Mucosa of rectum (tissue), 2 donors: Measurements from ENCODE around the gene DDC.

Experiments
- H3K27ac ChIP-seq, 2 donors: one replicate each; pipeline ENCODE4 v1.7.0; 2013; ENCODE audit warnings: inconsistent platforms in 2 of 2, low read depth in 2 of 2, low read length in 2 of 2
- H3K27me3 ChIP-seq, 2 donors: one replicate each; pipeline ENCODE4 v1.7.0; 2013; ENCODE audit warnings: low read length in 2 of 2; ENCODE audit not compliant: control insufficient read depth in 2 of 2, insufficient read depth in 2 of 2
- H3K36me3 ChIP-seq, 2 donors: one replicate each; pipeline ENCODE4 v1.7.0; 2013; ENCODE audit warnings: low read length in 2 of 2; ENCODE audit not compliant: control insufficient read depth in 2 of 2, insufficient read depth in 2 of 2
- H3K4me1 ChIP-seq, 2 donors: one replicate each; pipeline ENCODE4 v1.7.0; 2013; ENCODE audit warnings: low read length in 2 of 2, mild to moderate bottlenecking in 1 of 2; ENCODE audit not compliant: control insufficient read depth in 2 of 2, insufficient read depth in 2 of 2
- H3K4me3 ChIP-seq, 2 donors: one replicate each; pipeline ENCODE4 v1.7.0; 2013; ENCODE audit warnings: low read length in 2 of 2
- H3K9ac ChIP-seq, 2 donors: one replicate each; pipeline ENCODE4 v1.7.0; 2013; ENCODE audit warnings: low read length in 2 of 2, low read depth in 1 of 2, mild to moderate bottlenecking in 1 of 2
- H3K9me3 ChIP-seq, 2 donors: one replicate each; pipeline ENCODE4 v1.7.0; 2013; ENCODE audit warnings: low read length in 2 of 2; ENCODE audit not compliant: control insufficient read depth in 2 of 2
- donor health status: healthy.
- donor health status: Normal muscosa, but diverticular disease.

Gene DDC

DNA sequence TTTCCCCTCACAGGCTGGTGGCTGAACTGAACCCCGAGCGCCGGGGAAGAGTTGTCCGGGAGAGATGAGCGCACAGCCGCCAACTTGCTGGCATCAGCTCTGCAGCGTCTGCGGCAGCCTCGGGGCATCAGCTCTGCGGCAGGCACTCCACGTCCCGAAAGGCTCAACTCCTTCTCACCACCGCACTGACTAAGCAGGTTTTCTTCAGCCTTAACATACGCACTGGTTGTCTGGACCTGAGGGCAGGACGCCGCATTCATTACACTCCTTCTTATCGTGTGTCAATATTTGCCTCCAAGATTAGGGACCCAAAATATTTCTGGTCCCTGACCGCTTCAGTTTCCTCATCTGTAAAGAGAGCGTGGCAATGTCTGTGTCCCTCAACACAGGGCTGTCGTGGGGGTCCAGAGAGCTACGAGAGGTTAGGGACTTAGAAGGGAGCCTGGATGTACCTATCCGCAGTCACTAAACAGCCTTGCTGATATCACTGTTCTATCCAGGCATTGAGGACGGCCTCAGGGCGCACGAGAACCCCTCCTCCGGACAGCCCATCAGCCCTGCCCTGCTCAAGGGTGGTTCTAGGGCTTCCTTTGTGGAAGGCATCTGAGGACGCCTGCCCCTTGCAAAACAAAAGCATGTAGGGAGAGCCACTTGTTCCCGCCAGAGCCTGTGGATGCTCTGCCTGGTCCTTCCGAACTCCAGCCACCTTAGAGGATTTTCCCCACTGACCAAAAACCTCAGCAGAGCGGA is 72.3 kb downstream of the DDC start:
- Histone ChIP-seq H3K9me3 (no peaks in the 10 kb centered on the region), H3K27ac (no peak overlapping the region), H3K27me3 (no peaks in the 10 kb centered on the region), H3K9ac (no peak overlapping the region), H3K4me1 (peaks cover 10 to 11% of the 10 kb centered on the region in 2 donors), H3K4me3 (no peak overlapping the region), H3K36me3 (peaks cover 0 to 2% of the 10 kb centered on the region in 2 donors)

DNA sequence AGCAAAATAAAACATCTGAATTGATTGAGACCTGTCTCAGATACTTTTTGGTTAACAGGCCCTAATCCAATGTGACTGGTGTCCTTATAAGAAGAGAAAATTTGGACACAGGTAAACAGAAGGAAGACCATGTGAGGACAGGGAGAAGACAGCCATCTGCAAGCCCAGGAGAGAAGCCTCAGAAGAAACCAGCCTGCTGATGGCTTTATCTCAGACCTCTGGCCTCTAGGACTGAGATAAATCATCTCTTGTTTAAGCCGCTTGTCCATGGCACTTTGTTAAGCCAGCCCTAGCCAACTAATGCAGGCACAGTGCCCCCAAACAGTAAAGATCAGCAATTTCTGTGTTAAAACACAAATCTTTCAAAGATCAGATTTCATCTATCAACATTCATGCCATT is 73.3 kb downstream of the DDC start:
- H3K27ac ChIP-seq = no peak overlapping the region
- no peak overlapping the region for H3K4me3 ChIP-seq
- H3K9ac ChIP-seq = no peak overlapping the region
- H3K4me1 ChIP-seq = peaks cover 4 to 7% of the 10 kb centered on the region in 2 donors
- peaks cover 0 to 2% of the 10 kb centered on the region in 2 donors for H3K36me3 ChIP-seq
- H3K27me3 ChIP-seq = no peaks in the 10 kb centered on the region
- no peaks in the 10 kb centered on the region for H3K9me3 ChIP-seq

GRCh38 chr7:50491209-50491608 is 74.0 kb downstream of the DDC start:
- Histone ChIP-seq H3K27me3 (no peaks in the 10 kb centered on the region), H3K27ac (no peak overlapping the region), H3K36me3 (peaks cover 0 to 2% of the 10 kb centered on the region in 2 donors), H3K9me3 (no peaks in the 10 kb centered on the region), H3K4me1 (peaks cover 0 to under 1% of the 10 kb centered on the region in 2 donors), H3K9ac (no peak overlapping the region), H3K4me3 (no peak overlapping the region)

- Histone ChIP-seq H3K9me3 (no peaks in the 10 kb centered on the region), H3K27me3 (no peaks in the 10 kb centered on the region), H3K36me3 (peaks cover 0 to 2% of the 10 kb centered on the region in 2 donors), H3K9ac (no peak overlapping the region), H3K4me1 (no peaks in the 10 kb centered on the region), H3K27ac (no peak overlapping the region), H3K4me3 (no peak overlapping the region)
Observed at GRCh38 chr7:50488379-50488778, 76.8 kb downstream of the DDC start.

DNA sequence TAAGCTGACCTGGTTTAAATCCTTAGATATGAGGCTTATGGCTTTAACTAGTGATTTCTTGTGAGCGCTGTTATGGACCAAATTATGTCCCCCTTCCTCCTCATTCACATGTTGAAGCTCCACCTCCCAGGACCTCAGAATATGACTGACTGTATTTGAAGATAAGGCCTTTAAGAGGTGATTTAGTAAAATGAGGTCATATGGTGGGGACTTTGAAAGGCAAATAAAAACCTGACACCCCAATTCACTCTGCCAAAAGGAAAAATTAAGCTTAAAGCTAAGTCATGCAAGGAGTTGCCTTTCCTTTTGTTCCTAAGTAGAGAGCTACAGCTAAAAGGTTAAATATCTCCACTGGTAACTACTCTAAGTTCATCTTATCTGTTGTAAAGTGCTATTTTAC is 78.7 kb downstream of the DDC start:
- Histone ChIP-seq H3K4me1 (no peaks in the 10 kb centered on the region), H3K36me3 (no peaks in the 10 kb centered on the region), H3K9me3 (no peaks in the 10 kb centered on the region), H3K4me3 (no peak overlapping the region), H3K27ac (no peak overlapping the region), H3K9ac (no peak overlapping the region), H3K27me3 (no peaks in the 10 kb centered on the region)

DNA sequence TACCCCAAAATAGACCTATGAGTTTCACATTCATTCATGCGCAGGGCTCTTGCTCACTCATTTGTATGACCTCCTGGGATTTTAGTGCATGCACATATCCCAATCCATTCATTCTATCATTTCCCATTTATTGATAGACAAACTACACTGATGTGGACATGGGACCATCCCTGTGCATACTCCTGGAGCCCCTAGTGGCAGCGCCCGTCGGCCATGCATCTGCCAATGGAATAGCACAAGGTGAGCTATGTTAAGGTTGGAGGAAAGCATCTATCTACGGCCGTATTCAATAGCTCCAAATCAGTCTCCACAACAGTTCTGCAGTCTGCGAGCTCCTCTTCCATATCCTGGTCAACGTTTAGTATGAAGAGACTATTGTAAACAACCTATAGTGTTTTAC is 83.3 kb downstream of the DDC start:
- Histone ChIP-seq H3K9ac (no peak overlapping the region), H3K27me3 (no peaks in the 10 kb centered on the region), H3K9me3 (no peaks in the 10 kb centered on the region), H3K36me3 (no peaks in the 10 kb centered on the region), H3K4me1 (no peaks in the 10 kb centered on the region), H3K4me3 (no peak overlapping the region), H3K27ac (no peak overlapping the region)

DNA sequence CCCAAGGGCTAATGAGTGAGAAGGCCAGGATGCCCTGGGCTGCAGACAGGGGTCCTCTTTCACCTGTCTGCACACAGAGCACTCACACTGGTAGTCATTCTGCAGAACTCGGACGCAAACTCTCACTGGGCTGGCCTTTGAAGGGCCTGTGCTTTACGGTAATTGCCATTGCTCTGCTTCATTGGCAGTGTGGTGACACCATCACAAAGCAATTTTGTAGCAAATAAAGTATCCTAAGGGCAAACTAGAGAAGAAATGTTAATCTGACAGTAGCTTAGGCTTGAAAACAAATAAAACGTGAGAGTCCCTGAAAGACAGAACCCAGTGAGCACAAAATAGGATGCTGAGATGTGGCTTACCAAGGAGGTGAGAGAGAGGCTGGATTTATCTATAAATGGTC is 84.4 kb downstream of the DDC start:
- no peak overlapping the region for H3K27ac ChIP-seq
- no peaks in the 10 kb centered on the region for H3K4me1 ChIP-seq
- H3K27me3 ChIP-seq = no peaks in the 10 kb centered on the region

DNA sequence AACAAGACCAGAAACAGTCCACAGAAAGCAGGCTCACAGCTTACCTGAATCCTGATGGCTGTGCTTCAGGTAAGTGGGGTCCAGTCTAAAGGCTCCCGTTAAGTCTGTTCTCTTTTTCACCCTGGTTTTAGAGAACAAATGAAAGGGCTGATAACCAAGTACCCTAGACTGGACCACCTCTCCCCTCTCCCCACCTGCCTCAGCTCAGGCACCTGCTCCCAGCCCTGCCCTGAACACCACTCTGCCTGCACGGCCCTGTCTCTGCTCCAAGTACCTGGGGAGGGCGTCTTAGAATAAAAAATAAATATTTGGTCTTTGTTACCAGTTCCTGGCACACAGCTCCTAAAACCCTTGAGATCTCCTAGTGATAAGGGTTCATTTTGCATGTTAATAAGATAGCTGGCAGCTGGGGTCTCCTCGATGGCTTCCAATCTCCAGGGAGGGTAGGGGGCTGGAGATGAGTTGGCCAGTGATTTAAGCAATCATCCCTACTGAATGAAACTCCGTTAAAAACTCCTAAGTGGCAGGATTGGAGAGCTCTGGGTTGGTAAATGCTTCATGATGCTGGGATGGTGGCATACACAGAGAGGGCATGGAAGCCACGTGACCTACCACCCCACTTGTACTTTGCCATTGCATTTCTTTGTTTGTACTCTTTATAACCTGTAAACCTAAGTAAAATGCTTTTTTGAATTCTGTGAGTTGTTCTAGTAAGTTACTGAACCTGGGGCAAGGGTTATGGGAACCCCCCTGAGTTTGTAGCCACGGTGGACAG is 85.3 kb downstream of the DDC start:
- no peaks in the 10 kb centered on the region for H3K4me1 ChIP-seq
- no peak overlapping the region for H3K27ac ChIP-seq
- H3K36me3 ChIP-seq = no peaks in the 10 kb centered on the region
- H3K9me3 ChIP-seq = no peaks in the 10 kb centered on the region
- no peak overlapping the region for H3K4me3 ChIP-seq
- no peaks in the 10 kb centered on the region for H3K27me3 ChIP-seq
- no peak overlapping the region for H3K9ac ChIP-seq

More for the DNA sequence above, 84.4 kb downstream of the DDC start:
- Histone ChIP-seq H3K36me3 (no peaks in the 10 kb centered on the region), H3K9ac (no peak overlapping the region), H3K4me3 (no peak overlapping the region), H3K9me3 (no peaks in the 10 kb centered on the region)

- Histone ChIP-seq H3K27ac (no peak overlapping the region), H3K36me3 (no peaks in the 10 kb centered on the region), H3K9ac (no peak overlapping the region), H3K4me3 (no peak overlapping the region), H3K27me3 (no peaks in the 10 kb centered on the region), H3K4me1 (no peaks in the 10 kb centered on the region), H3K9me3 (no peaks in the 10 kb centered on the region)
Observed at GRCh38 chr7:50477640-50478039, 87.6 kb downstream of the DDC start.

DNA sequence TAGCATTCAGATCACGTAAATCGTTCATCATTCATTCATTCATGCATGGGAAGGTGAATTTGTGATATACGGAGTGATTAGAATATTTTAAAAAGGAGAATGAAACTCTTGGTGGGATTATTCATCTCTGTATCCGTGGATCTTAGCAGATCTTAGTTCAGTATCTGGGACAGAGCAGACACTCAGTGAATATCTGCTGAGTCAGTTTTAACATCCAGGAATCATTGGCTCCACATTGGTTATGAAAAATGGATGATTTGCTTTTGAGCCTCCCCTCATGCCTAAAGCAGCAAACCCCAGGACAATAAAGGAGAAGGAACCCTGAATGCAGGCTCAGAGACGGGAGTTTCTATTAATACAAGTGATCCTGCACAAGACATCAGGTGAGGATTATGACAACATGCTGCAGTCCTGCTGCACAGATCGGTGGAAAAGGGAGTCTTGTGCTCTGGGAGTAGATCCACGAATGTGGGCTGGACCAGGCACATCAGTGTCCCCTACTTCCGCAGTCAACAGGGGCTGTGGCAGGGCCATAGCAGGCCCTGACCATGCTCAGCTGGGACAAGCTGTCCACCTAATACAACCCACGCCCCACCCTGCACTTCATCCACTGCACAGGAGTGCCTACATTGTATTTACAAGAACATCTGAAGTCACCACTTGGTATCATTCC is 88.1 kb downstream of the DDC start:
- Histone ChIP-seq H3K27ac (no peak overlapping the region), H3K4me1 (no peaks in the 10 kb centered on the region), H3K36me3 (no peaks in the 10 kb centered on the region), H3K27me3 (no peaks in the 10 kb centered on the region), H3K4me3 (no peak overlapping the region), H3K9ac (no peak overlapping the region), H3K9me3 (no peaks in the 10 kb centered on the region)
